ENCODE results near the gene NTNG1. TPM values are rescaled to one million over a fixed set of nuclear protein-coding genes. Genes with fewer than 3 reads are reported as not detected.

The NTNG1 gene
- total and polyA plus RNA-seq, 9 donors, result 10.9 to 21.3 (median 13.8) TPM

GRCh38 chr1:107365527-107366240 lies 224.8 kb downstream of the NTNG1 start:
- no peak overlapping the region for H3K27ac ChIP-seq (ENCODE audit: low read length)
- no CpG with 5 or more reads among the region's 2 CpGs for WGBS (ENCODE audit: insufficient coverage)

DNA sequence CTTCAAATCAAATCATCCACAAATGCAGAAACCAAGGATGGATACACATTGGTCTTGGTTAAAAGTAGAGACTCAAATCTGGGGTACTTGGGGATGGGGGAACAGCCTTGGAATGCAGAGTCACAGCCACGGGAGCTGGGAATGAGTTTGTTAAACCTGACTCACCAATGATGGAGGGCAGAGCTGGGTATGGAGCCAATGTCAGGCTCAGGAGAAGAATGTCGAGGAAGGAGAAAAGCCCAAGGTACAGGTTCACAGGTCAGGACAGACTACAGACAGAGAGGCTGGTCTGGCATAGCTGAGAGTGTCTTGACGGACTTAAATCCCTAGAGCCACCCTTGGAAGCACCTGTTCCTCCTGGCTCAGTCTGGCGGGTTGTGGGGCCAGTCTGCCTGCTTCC lies 237.6 kb downstream of the NTNG1 start:
- Histone ChIP-seq H3K9me3 (replicated peaks; ENCODE audit: control insufficient read depth, low read depth, low read length) (no peaks in the 10 kb centered on the region), H3K4me3 (ENCODE audit: low read length) (no peak overlapping the region), H3K27ac (ENCODE audit: low read length) (no peak overlapping the region), H3K27me3 (ENCODE audit: control insufficient read depth, insufficient read depth, low read length) (no peaks in the 10 kb centered on the region), H3K36me3 (ENCODE audit: control insufficient read depth, insufficient read depth, low read length) (no peaks in the 10 kb centered on the region), H3K4me1 (ENCODE audit: control insufficient read depth, insufficient read depth, low read length) (peaks cover 3% of the 10 kb centered on the region)
- peak; percentile 27 for DNase-seq
- WGBS (ENCODE audit: insufficient coverage), result 49% methylated on average over 4 of the region's 4 CpGs

More at GRCh38 chr1:107365527-107366240, 224.8 kb downstream of the NTNG1 start:
- Histone ChIP-seq H3K4me1 (ENCODE audit: control insufficient read depth, insufficient read depth, low read length) (no peaks in the 10 kb centered on the region), H3K36me3 (ENCODE audit: control insufficient read depth, insufficient read depth, low read length) (no peaks in the 10 kb centered on the region), H3K4me3 (ENCODE audit: low read length) (no peak overlapping the region), H3K9me3 (replicated peaks; ENCODE audit: control insufficient read depth, low read depth, low read length) (no peaks in the 10 kb centered on the region), H3K27me3 (ENCODE audit: control insufficient read depth, insufficient read depth, low read length) (no peaks in the 10 kb centered on the region)
- DNase-seq, result no peak

- Histone ChIP-seq H3K4me1 (ENCODE audit: control insufficient read depth, insufficient read depth, low read length) (peaks cover 3% of the 10 kb centered on the region), H3K27ac (ENCODE audit: low read length) (no peak overlapping the region), H3K9me3 (replicated peaks; ENCODE audit: control insufficient read depth, low read depth, low read length) (no peaks in the 10 kb centered on the region), H3K27me3 (ENCODE audit: control insufficient read depth, insufficient read depth, low read length) (no peaks in the 10 kb centered on the region), H3K4me3 (ENCODE audit: low read length) (no peak overlapping the region), H3K36me3 (ENCODE audit: control insufficient read depth, insufficient read depth, low read length) (no peaks in the 10 kb centered on the region)
- WGBS (ENCODE audit: insufficient coverage), result no CpG with 5 or more reads among the region's 2 CpGs
- no peak for DNase-seq
Observed at GRCh38 chr1:107378866-107379265, 238.0 kb downstream of the NTNG1 start.

DNA sequence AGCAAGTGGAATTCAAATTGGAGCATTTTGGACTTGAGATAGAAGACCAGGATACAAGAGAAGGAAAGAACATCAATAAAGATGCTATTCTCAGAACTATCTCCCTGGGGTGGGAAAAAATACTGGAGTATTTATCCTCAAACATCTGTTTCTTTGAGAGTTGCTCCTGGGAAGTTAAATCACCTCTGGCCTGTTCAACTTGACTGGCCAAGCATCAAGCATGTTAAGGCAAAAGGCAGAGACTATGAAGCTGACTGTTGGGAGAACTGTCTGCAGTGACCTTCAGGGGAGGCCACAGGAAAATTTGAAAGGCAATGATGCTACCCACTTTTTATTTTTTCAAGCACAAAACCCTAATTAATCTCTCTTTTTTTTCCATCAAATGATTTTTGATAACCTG lies 239.0 kb downstream of the NTNG1 start:
- peak; percentile 33 for DNase-seq
- no peak overlapping the region for H3K4me3 ChIP-seq (ENCODE audit: low read length)
- H3K27ac ChIP-seq (ENCODE audit: low read length), result no peak overlapping the region
- H3K36me3 ChIP-seq (ENCODE audit: control insufficient read depth, insufficient read depth, low read length), result no peaks in the 10 kb centered on the region
- H3K9me3 ChIP-seq (replicated peaks; ENCODE audit: control insufficient read depth, low read depth, low read length), result no peaks in the 10 kb centered on the region
- peaks cover 3% of the 10 kb centered on the region for H3K4me1 ChIP-seq (ENCODE audit: control insufficient read depth, insufficient read depth, low read length)
- H3K27me3 ChIP-seq (ENCODE audit: control insufficient read depth, insufficient read depth, low read length), result no peaks in the 10 kb centered on the region

DNA sequence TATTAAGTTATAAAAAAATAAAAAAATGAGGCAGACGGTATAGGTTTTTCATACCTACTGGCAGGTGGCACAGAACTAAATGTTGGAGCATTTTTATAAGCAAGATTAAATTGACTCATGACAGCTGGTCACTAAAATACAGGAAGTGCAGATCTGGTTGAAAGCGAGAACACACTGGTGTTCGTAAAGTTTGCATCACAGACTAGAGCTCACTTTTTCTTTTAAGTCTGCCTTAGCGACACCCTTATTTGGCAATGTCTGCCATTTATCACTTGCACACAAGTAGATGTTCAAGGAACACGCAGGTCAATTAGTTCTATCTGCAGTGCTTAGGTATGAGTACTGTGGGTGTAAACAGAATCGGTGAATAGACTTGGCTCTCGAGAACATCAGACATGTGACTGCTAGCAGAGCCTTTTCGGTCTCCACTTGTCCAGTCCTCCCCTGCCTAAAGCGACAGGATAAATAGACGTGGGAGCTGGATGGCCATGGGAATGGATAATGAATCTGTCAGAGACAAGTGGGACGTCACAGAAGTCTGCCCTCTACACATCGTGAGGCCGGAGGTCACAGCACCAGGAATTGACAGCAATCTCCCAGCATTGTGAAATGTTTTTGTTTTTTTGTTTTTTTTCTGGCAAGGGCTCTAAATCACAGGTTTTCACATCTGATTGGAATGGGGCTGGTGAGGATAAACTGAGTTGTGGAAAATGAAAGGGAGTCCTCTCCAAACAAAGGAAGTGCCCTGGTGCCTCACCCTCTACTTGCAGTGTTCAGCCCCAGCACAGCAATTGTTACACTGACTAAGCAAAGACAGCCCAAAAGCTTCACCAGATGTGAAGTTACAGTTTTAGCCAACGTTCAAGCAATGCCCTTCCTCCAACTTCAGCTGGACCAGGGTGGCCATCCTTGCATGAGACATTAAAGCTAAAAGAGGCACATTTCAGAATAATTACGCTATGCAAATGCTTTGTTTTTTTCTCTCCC lies 248.9 kb downstream of the NTNG1 start:
- no peak overlapping the region for H3K27ac ChIP-seq (ENCODE audit: low read length)
- H3K27me3 ChIP-seq (ENCODE audit: control insufficient read depth, insufficient read depth, low read length), result no peaks in the 10 kb centered on the region
- no peak for DNase-seq
- no peaks in the 10 kb centered on the region for H3K36me3 ChIP-seq (ENCODE audit: control insufficient read depth, insufficient read depth, low read length)
- H3K4me1 ChIP-seq (ENCODE audit: control insufficient read depth, insufficient read depth, low read length), result no peaks in the 10 kb centered on the region
- no peak overlapping the region for H3K4me3 ChIP-seq (ENCODE audit: low read length)
- no peaks in the 10 kb centered on the region for H3K9me3 ChIP-seq (replicated peaks; ENCODE audit: control insufficient read depth, low read depth, low read length)
- WGBS (ENCODE audit: insufficient coverage), result 58% methylated on average over 10 of the region's 15 CpGs

DNA sequence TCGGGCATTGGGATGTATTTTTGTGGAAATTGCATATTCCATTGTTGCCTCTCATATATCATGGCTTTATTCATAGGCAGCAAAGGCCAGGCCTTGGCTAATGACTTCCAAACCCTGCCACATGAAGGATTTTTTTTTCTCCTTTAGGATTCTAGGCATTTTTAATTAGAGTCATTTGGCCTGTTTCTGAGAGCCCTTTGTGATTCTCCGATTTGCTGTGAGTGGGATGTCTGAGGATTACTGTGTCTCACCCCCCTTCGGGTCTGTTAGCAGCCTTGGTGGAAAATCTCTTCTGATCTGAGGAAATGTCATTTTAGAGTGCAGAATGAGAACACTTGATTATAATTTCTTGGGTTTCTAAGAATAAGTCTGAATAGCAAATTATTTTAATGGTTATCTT lies 253.5 kb downstream of the NTNG1 start:
- no peaks in the 10 kb centered on the region for H3K4me1 ChIP-seq (ENCODE audit: control insufficient read depth, insufficient read depth, low read length)
- DNase-seq, result no peak
- H3K9me3 ChIP-seq (replicated peaks; ENCODE audit: control insufficient read depth, low read depth, low read length), result no peaks in the 10 kb centered on the region
- H3K4me3 ChIP-seq (ENCODE audit: low read length), result no peak overlapping the region
- no peaks in the 10 kb centered on the region for H3K27me3 ChIP-seq (ENCODE audit: control insufficient read depth, insufficient read depth, low read length)
- H3K36me3 ChIP-seq (ENCODE audit: control insufficient read depth, insufficient read depth, low read length), result no peaks in the 10 kb centered on the region
- H3K27ac ChIP-seq (ENCODE audit: low read length), result no peak overlapping the region
- 67% methylated on average over 2 of the region's 3 CpGs for WGBS (ENCODE audit: insufficient coverage)

GRCh38 chr1:107401704-107402103 lies 260.9 kb downstream of the NTNG1 start:
- Histone ChIP-seq H3K27ac (ENCODE audit: low read length) (no peak overlapping the region), H3K27me3 (ENCODE audit: control insufficient read depth, insufficient read depth, low read length) (no peaks in the 10 kb centered on the region), H3K9me3 (replicated peaks; ENCODE audit: control insufficient read depth, low read depth, low read length) (no peaks in the 10 kb centered on the region), H3K36me3 (ENCODE audit: control insufficient read depth, insufficient read depth, low read length) (no peaks in the 10 kb centered on the region), H3K4me1 (ENCODE audit: control insufficient read depth, insufficient read depth, low read length) (peaks cover 4% of the 10 kb centered on the region), H3K4me3 (ENCODE audit: low read length) (no peak overlapping the region)
- no CpG with 5 or more reads among the region's 4 CpGs for WGBS (ENCODE audit: insufficient coverage)
- no peak for DNase-seq

GRCh38 chr1:107404756-107405155 lies 263.9 kb downstream of the NTNG1 start:
- no peak overlapping the region for H3K4me3 ChIP-seq (ENCODE audit: low read length)
- H3K27ac ChIP-seq (ENCODE audit: low read length), result no peak overlapping the region
- no CpG with 5 or more reads among the region's 1 CpG for WGBS (ENCODE audit: insufficient coverage)
- H3K9me3 ChIP-seq (replicated peaks; ENCODE audit: control insufficient read depth, low read depth, low read length), result no peaks in the 10 kb centered on the region
- peaks cover 4% of the 10 kb centered on the region for H3K4me1 ChIP-seq (ENCODE audit: control insufficient read depth, insufficient read depth, low read length)
- H3K36me3 ChIP-seq (ENCODE audit: control insufficient read depth, insufficient read depth, low read length), result no peaks in the 10 kb centered on the region
- no peaks in the 10 kb centered on the region for H3K27me3 ChIP-seq (ENCODE audit: control insufficient read depth, insufficient read depth, low read length)
- no peak for DNase-seq

DNA sequence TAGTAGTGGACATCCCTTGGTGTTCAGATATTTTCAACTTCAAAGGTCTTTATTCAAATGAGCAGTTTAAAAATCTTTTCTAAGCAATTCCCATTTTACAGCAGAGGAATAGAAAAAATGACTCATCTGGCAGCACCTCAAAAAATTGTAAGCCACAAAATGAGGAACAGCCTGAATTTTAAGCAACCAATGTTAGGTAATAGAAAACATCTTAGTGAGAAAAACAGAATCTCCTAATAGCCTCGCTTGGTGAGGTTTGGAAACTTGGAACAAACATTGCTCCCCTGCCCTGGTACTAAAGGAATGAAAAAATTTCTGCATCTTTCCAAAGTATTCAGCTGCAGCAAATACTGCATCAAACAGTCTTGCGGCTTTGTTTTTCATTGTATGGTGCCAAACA lies 264.4 kb downstream of the NTNG1 start:
- peak; percentile 87 for DNase-seq
- WGBS (ENCODE audit: insufficient coverage), result no CpG with 5 or more reads among the region's 2 CpGs
- Histone ChIP-seq H3K4me1 (ENCODE audit: control insufficient read depth, insufficient read depth, low read length) (peaks cover 4% of the 10 kb centered on the region), H3K4me3 (ENCODE audit: low read length) (no peak overlapping the region), H3K9me3 (replicated peaks; ENCODE audit: control insufficient read depth, low read depth, low read length) (no peaks in the 10 kb centered on the region), H3K27ac (ENCODE audit: low read length) (no peak overlapping the region), H3K27me3 (ENCODE audit: control insufficient read depth, insufficient read depth, low read length) (no peaks in the 10 kb centered on the region), H3K36me3 (ENCODE audit: control insufficient read depth, insufficient read depth, low read length) (no peaks in the 10 kb centered on the region)

DNA sequence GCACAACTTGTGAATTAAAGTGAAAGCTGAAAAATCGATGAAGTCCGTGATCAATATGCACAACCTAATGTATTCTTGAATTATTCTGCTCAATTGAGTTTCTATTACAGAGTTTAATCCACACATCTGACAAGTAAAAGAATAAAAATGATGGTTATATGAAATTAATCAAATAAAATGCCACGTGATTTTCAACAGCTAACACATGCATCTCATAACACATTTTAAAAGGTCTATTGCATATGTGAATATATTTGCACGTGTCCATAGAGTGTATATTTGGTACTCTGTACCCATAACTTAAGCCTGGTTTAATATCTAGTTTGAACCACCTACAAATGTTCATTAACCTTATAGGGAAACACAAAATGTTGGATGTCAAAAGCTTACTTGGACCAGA lies 266.2 kb downstream of the NTNG1 start:
- Histone ChIP-seq H3K4me1 (ENCODE audit: control insufficient read depth, insufficient read depth, low read length) (peaks cover 4% of the 10 kb centered on the region), H3K27ac (ENCODE audit: low read length) (no peak overlapping the region), H3K9me3 (replicated peaks; ENCODE audit: control insufficient read depth, low read depth, low read length) (no peaks in the 10 kb centered on the region), H3K36me3 (ENCODE audit: control insufficient read depth, insufficient read depth, low read length) (no peaks in the 10 kb centered on the region), H3K4me3 (ENCODE audit: low read length) (no peak overlapping the region), H3K27me3 (ENCODE audit: control insufficient read depth, insufficient read depth, low read length) (no peaks in the 10 kb centered on the region)
- no CpG with 5 or more reads among the region's 4 CpGs for WGBS (ENCODE audit: insufficient coverage)
- DNase-seq, result no peak
